ENCODE data around the gene MYT1.

DNA sequence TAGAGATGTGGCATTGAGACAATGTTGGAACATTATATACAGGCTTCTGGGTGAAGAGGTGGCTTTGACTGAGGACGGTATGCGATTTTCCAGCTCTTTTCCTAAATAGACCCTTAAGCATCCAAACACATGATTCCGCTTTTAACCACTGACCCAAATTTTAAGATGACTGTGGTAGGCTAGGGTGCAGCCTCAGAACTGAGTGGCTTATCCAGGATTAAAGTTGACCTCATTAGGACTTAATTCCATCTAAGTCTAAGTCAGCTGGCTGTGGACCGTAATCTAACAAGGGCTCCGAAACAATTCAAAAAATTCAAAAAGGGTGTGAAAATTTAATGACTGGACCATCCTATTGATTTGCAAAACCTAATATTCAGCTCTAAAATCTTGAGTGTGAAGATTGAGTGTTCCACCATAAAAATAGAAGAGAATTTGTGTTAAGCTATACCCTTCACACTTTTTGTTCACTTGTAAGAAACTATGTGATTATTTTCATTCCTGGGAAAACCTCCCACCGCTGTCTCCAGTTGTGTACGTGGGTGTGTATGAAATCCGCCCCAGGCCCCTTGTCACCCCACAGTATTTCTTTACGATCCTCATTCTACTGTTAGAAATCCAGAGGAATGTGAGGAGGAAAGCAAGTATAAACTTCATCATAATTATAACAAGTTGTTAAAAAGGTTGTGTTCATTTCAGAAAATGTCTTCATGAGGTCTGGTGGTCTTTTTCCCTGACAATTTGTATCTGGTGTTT is 94.0 kb downstream of the MYT1 start:
- TF ChIP-seq CTCF (conservative IDR thresholded peaks at IDR 0.05) (no peak), ZFX (IDR thresholded peaks at IDR 0.05) (no peak)
